HG03095 (cell line): ENCODE data around the gene MAPK4.
"Not testable (repeated sequence)": the region's sequence is repeated elsewhere in the genome, so short reads cannot be mapped to it uniquely, and the experiment has no call there.

Experiments
- ATAC-seq: cut with Tn5 transposase; IDR thresholded peaks from one replicate; pipeline ENCODE4 v1.9.1; 2021; ENCODE audit warnings: moderate library complexity; ENCODE audit not compliant: unreplicated experiment

MAPK4 gene

DNA sequence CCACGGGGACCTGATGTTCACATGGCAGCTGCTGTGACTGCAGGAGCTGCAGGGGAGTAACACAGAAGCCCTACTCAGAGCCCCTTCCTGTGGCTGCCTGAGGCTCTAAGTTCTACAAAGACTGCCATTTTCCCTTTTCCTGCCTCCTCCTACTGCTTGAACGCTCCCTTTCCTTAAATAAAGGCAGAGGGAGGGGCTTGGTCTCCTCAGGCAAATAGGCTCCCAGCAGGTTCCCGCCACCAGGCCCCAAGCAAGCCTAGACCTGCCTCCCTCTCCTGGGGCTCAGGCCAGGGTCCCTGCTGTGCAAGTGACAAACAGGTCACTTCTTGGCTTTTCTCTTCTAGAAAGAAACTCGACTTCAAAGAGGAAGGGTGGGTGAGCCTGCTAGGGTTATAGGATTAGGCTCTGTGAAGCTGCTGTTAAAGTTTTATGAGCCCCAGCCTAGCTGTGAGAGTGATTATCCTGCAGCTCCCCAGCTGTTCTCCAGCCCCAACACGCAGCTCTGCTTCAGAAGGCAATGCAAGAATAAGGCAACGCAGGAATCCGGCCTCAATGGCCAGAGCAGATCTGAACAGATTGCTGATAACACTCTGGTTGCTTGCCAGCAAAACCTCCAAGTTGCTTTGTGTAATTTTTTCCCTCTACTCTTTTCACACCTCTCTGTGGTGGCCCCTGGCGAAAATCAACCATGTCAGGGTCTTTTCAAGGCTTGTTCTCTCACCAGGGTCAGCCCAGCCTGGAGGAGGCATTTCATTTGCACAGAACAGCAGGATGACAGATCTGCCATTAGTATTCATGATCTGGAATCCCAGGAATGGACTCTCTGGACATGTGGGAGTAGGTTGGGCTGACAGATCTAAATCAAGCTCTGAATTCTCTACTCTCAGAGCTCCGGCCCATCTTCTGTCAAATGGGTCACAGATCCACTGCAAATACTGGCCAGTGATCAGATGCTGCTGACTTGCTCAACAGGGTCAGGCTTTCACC is 188.6 kb downstream of the MAPK4 start:
- ATAC-seq, result no peak

DNA sequence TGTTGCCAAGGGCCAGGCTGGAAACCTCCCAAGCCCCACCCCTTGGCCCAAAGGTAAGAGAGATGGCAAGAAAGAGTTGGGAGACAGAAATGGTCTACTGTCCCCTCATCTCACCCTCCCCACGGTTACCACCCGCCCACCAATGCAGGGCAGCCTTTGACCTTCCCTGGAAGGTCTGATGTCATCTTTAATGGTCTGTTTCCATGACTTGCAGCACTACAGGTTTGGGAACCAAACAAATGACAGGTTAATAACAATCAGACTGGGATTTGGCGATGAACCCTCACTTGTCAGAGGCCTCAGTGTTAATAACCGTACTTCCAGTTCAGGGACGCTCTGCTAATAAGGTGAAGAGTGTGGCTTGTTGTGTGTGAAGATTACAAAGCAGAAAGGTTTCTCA is 189.5 kb downstream of the MAPK4 start:
- no peak for ATAC-seq

DNA sequence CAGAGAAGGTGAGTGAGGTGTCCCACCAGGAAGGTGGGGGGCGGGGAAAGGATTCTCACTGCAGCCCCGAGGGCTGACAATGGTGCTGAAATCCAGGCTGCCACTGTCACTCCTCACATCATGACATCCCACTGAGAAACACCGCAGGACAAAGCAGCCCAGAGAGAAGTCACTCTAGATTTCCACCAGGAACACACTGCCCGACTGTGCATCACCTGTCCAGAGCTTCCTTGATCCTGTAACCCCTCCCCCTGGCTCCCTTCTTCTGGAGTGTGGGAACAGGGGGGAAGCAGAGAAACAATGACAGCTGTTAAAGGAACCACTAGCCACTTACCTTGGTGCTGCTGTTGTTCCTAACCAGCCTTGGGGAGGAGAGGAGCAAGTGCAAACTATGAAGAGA is 190.1 kb downstream of the MAPK4 start:
- no peak for ATAC-seq

DNA sequence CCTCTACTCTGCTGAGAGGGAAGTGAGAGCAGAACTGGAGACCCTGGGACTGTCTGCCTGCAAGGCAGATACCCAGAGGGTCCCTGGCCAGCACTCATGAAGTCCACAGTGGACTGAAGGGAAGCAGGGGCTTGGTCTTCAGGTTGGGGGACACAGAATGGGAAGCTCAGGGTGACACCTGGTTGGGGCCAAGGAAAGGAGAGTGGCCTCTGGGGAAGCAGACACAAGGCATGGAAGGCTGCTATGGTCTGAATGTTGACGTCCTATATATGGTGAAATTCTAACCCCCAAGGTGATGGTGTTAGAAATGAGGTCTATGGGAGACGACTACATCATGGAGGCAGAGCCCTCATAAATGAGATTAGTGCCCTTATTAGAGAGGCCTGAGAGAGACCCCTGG is 190.7 kb downstream of the MAPK4 start:
- no peak for ATAC-seq

DNA sequence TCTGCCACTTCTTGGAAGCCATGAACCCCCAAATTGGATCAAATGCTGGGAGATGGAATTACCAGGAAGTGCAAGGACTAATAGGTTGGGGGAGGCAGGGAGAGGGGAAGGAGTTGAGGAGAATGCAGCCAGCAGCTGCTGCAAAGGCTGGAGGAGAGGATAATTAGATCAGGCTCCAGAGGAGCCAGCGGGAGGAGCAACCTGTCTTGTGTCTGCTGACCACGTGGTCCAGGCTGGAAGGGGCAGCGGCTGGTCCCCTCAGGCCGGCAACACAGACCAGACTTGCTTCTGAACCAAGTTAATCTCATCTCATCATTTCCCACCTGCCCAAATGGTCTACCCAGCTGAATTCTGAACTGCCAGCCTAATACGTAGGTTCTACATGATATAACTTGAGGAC is 191.6 kb downstream of the MAPK4 start:
- ATAC-seq, result no peak

DNA sequence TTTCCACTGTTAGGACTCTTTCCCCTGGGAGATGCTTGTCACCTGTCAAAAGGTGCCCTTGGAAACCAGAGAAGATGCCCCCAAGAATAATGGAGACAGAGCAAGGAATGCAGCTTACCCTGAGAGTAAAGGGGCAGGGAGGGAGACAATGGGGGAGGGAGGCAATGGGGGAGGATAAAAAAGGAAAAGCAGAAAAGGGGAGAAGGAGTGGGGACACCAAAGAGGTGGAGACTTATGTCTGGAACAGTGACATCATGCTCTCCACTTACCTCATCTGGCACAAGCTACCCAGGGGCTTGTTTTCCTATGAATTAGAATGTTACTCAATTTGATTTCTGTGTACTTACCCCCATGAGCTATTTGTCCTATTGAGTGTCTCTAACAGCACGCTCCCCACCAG is 192.1 kb downstream of the MAPK4 start:
- ATAC-seq, result no peak

DNA sequence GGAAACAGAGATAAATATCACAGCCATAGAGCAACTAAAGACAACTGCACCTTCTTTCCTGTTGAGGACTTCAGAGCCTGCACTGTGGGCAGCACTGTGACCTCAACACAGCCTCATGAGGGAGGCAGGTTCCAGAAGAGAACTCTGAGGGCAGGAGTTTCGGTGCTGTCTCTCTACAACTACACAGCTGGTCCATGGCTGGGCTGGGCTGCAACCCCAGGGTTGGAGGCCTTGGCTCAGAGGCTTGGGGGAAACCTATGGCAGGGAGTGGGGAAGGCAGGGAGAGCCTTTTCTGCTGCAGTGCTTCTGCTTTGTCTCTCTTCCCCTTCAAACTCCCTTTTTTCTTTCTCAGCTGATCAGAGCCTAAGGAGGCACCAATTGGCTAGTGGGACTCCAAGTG is 193.4 kb downstream of the MAPK4 start:
- ATAC-seq, result no peak

DNA sequence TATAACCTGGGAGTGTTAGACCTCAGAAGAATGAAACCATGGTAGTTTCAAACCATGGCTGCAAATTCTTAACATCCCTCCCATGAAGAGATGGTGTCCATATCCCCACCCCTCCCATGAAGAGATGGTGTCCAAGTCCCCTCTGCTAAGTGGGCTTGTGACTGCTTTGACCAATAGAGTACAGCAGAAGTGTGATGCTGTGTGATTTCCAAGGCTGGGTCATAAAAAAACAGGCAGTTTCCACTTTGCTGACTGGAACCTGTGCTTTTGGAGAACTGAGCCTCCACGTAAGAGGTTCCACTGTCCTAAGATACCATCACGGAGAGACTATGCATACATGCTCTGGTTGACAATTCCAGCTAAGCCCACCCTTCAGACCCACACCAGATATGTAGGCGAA is 194.4 kb downstream of the MAPK4 start:
- ATAC-seq, result no peak

DNA sequence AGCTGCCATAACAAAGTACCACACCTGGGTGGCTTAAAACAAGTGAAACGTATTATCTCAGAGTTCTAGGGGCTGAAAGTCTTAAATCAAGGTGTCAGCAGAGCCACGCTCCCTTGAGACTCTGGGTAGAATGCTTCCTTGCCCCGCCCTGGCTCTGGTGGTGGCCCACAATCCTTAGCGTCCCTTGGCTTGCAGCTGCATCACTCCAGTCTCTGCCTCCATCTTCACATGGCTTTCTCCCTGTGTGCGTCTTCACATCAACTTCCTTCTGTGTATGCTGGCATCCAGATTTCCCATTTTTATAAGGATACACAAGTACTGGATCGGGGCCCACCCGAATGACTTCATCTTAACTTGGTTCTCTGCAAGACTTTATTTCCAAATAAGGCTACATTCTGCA is 197.5 kb downstream of the MAPK4 start:
- no peak for ATAC-seq

DNA sequence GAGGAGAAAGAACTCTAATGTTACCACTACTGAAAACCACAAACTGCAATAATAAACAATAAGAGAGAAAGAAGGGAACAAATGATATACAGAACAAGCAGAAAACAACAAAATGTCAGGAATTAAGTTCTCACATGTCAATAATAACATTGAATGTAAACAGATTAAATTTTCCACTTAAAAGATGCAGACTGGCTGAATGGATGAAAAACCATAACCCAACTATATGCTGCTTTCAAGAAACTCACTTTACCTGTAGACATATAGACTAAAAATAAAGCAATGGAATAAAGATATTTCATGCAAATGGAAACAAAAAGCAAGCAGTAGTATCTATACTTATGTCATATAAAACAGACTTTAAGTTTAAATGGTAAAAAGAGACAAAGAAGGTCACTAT is 209.6 kb downstream of the MAPK4 start:
- no peak for ATAC-seq

DNA sequence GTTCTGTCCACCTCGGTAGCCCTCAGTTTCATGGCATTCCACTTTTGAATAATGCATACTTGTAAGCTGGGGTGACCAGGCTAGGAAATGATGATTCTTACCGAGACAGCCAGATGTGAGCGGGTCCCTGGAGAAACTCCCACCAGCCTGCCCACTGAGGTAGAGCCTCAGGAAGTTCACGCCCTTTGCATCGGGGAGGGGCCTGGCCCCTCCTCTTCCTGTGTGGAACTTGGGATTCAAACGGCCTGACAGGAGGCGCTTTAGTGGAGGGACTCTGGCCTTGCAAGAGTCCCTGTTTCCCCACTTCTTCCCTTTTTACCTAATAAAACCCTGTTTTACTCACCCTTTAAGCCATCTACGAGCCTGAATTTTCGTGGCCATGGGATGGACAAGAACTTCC is 215.3 kb downstream of the MAPK4 start:
- no peak for ATAC-seq

DNA sequence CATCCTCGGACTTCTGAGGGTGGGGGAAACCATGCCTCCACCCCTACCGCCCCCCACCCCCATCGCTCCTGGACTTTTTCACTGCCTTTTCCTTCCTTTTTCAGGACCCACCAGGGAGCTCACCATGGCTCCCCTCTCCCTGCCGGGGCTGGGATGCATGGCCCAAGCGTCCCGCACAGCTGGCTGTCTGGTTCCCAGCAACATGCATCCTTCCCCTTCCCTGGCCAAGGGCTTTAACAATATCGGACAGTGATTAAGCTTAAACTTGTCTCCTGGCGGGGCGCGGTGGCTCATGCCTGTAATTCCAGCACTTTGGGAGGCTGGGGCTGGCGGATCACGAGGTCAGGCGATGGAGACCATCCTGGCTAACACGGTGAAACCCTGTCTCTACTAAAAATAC is 215.8 kb downstream of the MAPK4 start:
- no peak for ATAC-seq

DNA sequence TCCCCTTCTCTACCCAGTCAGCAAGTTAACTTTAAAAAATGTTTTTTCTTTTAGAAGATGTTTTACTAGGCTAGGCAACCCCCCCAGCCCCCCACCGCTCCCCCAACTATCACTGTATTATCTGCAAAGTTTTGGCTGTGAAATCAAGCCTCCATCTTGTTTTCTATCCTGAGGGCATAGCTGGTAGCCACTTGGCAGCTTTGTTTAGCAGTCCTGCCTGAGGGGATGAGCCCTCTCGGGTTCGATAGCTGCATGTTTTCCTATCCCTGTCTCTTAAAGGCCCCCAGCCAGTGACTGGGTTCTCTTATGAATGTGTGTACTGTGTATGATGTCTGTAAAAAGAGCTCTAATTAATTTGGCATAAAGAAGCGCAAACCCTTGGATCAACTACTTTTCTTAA is 216.5 kb downstream of the MAPK4 start:
- no peak for ATAC-seq

DNA sequence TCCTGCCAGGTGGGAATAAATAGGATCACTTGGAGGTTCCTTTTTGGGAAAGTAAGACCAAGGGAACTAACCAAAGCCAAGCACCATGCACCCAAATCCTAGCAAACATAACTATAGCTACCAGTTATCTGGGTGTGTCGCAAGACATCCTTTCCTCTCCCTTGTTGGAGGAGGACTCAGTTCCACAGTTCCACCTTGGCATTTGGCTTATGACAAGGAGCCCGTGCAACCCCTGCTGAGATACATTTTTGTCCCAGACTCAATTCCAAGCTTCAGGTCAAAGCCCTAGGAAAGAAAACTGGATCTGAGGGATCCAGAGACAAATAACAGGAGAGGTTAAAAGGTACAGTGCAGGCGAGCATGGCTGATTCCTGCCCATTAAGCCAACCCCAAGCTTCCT is 219.1 kb downstream of the MAPK4 start:
- ATAC-seq, result not testable (repeated sequence)
